GM19351 (cell line): Measurements from ENCODE around the gene GIGYF1.

Experiments used
- ATAC-seq: cut with Tn5 transposase; IDR thresholded peaks from one replicate; pipeline ENCODE4 v1.9.1; 2021; ENCODE audit warnings: mild to moderate bottlenecking, moderate library complexity; ENCODE audit not compliant: unreplicated experiment

The GIGYF1 gene

GRCh38 chr7:100684534-100685042, 9.5 kb downstream of the GIGYF1 start:
- ATAC-seq, result no peak

GRCh38 chr7:100683659-100684533, 10.2 kb downstream of the GIGYF1 start:
- ATAC-seq, result no peak

GRCh38 chr7:100682991-100683658, 10.9 kb downstream of the GIGYF1 start:
- no peak for ATAC-seq

- ATAC-seq, result no peak
Observed at GRCh38 chr7:100682228-100682741, 11.8 kb downstream of the GIGYF1 start.

GRCh38 chr7:100681491-100682227, 12.4 kb downstream of the GIGYF1 start:
- ATAC-seq, result no peak

GRCh38 chr7:100680576-100681271, 13.3 kb downstream of the GIGYF1 start:
- ATAC-seq, result no peak

GRCh38 chr7:100679927-100680575, 14.0 kb downstream of the GIGYF1 start:
- ATAC-seq, result no peak

GRCh38 chr7:100679129-100679926, 14.7 kb downstream of the GIGYF1 start:
- ATAC-seq, result no peak

- no peak for ATAC-seq
Observed at GRCh38 chr7:100678291-100678984, 15.6 kb downstream of the GIGYF1 start.

- no peak for ATAC-seq
Observed at GRCh38 chr7:100677308-100678267, 16.5 kb downstream of the GIGYF1 start.

- no peak for ATAC-seq
Observed at GRCh38 chr7:100676501-100677306, 17.3 kb downstream of the GIGYF1 start.

GRCh38 chr7:100675581-100676350, 18.3 kb downstream of the GIGYF1 start:
- peak; percentile 43 for ATAC-seq

- peak; percentile 5 for ATAC-seq
Observed at GRCh38 chr7:100675105-100675451, 19.0 kb downstream of the GIGYF1 start.

- no peak for ATAC-seq
Observed at GRCh38 chr7:100674411-100675104, 19.5 kb downstream of the GIGYF1 start.

GRCh38 chr7:100673942-100674410, 20.1 kb downstream of the GIGYF1 start:
- no peak for ATAC-seq
